ENCODE results near the gene BAX.

BAX gene

GRCh38 chr19:48968179-48968661, 13.5 kb downstream of the BAX start:
- no peaks in the 10 kb centered on the region for H3K9me3 ChIP-seq (ENCODE audit: control extremely low read depth in 1 of 5, control insufficient read depth in 4 of 5, insufficient read depth in 2 of 5, low read depth in 1 of 5, low read length in 4 of 5)
- peaks cover 14 to 49% (median 35%) of the 10 kb centered on the region in 4 experiments for H3K36me3 ChIP-seq (ENCODE audit: control insufficient read depth in 4 of 4, insufficient read depth in 4 of 4, low read length in 3 of 4)
- peaks cover 13 to 40% (median 36%) of the 10 kb centered on the region in 4 experiments for H3K4me1 ChIP-seq (ENCODE audit: control extremely low read depth in 1 of 4, control insufficient read depth in 4 of 4, insufficient read depth in 4 of 4, low read length in 3 of 4)
- WGBS (ENCODE audit: insufficient coverage) = 95% methylated on average over 3 of the region's 4 CpGs
- no peak overlapping the region for H3K4me3 ChIP-seq (ENCODE audit: control insufficient read depth in 1 of 7, extremely low read depth in 1 of 7, insufficient read depth in 4 of 7, low read depth in 2 of 7, low read length in 6 of 7)
- peak in 2 of 3 donors; percentile 29 to 40 for DNase-seq
- H3K27ac ChIP-seq (ENCODE audit: insufficient read depth in 1 of 2, low read depth in 1 of 2, low read length in 2 of 2, poor library complexity in 1 of 2, severe bottlenecking in 2 of 2) = no peak overlapping the region
- CTCF ChIA-PET = interaction anchor here (0.7 to 1.3 kb wide), 6 partner anchors 8 to 180 kb away, joined by 3 to 5 read pairs (median 3); partner anchors contain the start of genes GYS1 and RUVBL2
- POLR2A ChIA-PET = interaction anchor here (0.6 to 1.3 kb wide), 4 partner anchors 25 to 95 kb away, joined by 3 read pairs; partner anchors contain the start of genes GYS1, NUCB1 and RUVBL2
- no peaks in the 10 kb centered on the region for H3K27me3 ChIP-seq (replicated peaks in 2 of 5; ENCODE audit: control insufficient read depth in 4 of 5, insufficient read depth in 5 of 5, low read length in 4 of 5)

GRCh38 chr19:48968813-48969218, 14.1 kb downstream of the BAX start:
- H3K4me3 ChIP-seq (ENCODE audit: control insufficient read depth in 1 of 7, extremely low read depth in 1 of 7, insufficient read depth in 4 of 7, low read depth in 2 of 7, low read length in 6 of 7) = no peak overlapping the region
- ChIA-PET CTCF (interaction anchor here (2.3 kb wide), 1 partner anchor 24 kb away, joined by 7 read pairs; the partner anchor contains the start of genes GYS1 and RUVBL2), POLR2A (no interaction called here)
- no peak for DNase-seq
- H3K36me3 ChIP-seq (ENCODE audit: control insufficient read depth in 4 of 4, insufficient read depth in 4 of 4, low read length in 3 of 4) = peaks cover 14 to 51% (median 37%) of the 10 kb centered on the region in 4 experiments
- 98% methylated on average over 15 of the region's 15 CpGs for WGBS (ENCODE audit: insufficient coverage)
- H3K27ac ChIP-seq (ENCODE audit: insufficient read depth in 1 of 2, low read depth in 1 of 2, low read length in 2 of 2, poor library complexity in 1 of 2, severe bottlenecking in 2 of 2) = no peak overlapping the region
- H3K27me3 ChIP-seq (replicated peaks in 2 of 5; ENCODE audit: control insufficient read depth in 4 of 5, insufficient read depth in 5 of 5, low read length in 4 of 5) = no peaks in the 10 kb centered on the region
- H3K4me1 ChIP-seq (ENCODE audit: control extremely low read depth in 1 of 4, control insufficient read depth in 4 of 4, insufficient read depth in 4 of 4, low read length in 3 of 4) = peaks cover 9 to 35% (median 30%) of the 10 kb centered on the region in 4 experiments
- H3K9me3 ChIP-seq (ENCODE audit: control extremely low read depth in 1 of 5, control insufficient read depth in 4 of 5, insufficient read depth in 2 of 5, low read depth in 1 of 5, low read length in 4 of 5) = no peaks in the 10 kb centered on the region

- Histone ChIP-seq H3K4me3 (ENCODE audit: control insufficient read depth in 1 of 7, extremely low read depth in 1 of 7, insufficient read depth in 4 of 7, low read depth in 2 of 7, low read length in 6 of 7) (no peak overlapping the region), H3K4me1 (ENCODE audit: control extremely low read depth in 1 of 4, control insufficient read depth in 4 of 4, insufficient read depth in 4 of 4, low read length in 3 of 4) (peaks cover 6 to 28% (median 23%) of the 10 kb centered on the region in 4 experiments), H3K9me3 (ENCODE audit: control extremely low read depth in 1 of 5, control insufficient read depth in 4 of 5, insufficient read depth in 2 of 5, low read depth in 1 of 5, low read length in 4 of 5) (no peaks in the 10 kb centered on the region), H3K27ac (ENCODE audit: insufficient read depth in 1 of 2, low read depth in 1 of 2, low read length in 2 of 2, poor library complexity in 1 of 2, severe bottlenecking in 2 of 2) (no peak overlapping the region), H3K36me3 (ENCODE audit: control insufficient read depth in 4 of 4, insufficient read depth in 4 of 4, low read length in 3 of 4) (peaks cover 14 to 58% (median 44%) of the 10 kb centered on the region in 4 experiments), H3K27me3 (replicated peaks in 2 of 5; ENCODE audit: control insufficient read depth in 4 of 5, insufficient read depth in 5 of 5, low read length in 4 of 5) (no peaks in the 10 kb centered on the region)
- DNase-seq = peak; percentile 52 to 71 (median 66)
- ChIA-PET POLR2A (no interaction called here), CTCF (interaction anchor here (0.6 to 3.0 kb wide), 16 partner anchors 7 to 182 kb away, joined by 3 to 17 read pairs (median 4); partner anchors contain the start of genes DHDH, GYS1, HSD17B14 and RUVBL2)
- 96% methylated on average over 41 of the region's 45 CpGs for WGBS (ENCODE audit: insufficient coverage)
Observed at GRCh38 chr19:48969276-48970138, 14.8 kb downstream of the BAX start.

- H3K36me3 ChIP-seq (ENCODE audit: control insufficient read depth in 4 of 4, insufficient read depth in 4 of 4, low read length in 3 of 4) = peaks cover 14 to 60% (median 45%) of the 10 kb centered on the region in 4 experiments
- CTCF ChIA-PET = interaction anchor here (0.6 to 3.0 kb wide), 25 partner anchors 8 to 182 kb away, joined by 3 to 17 read pairs (median 4); partner anchors contain the start of genes DHDH, GYS1, HSD17B14 and RUVBL2
- no peak for DNase-seq
- H3K27ac ChIP-seq (ENCODE audit: insufficient read depth in 1 of 2, low read depth in 1 of 2, low read length in 2 of 2, poor library complexity in 1 of 2, severe bottlenecking in 2 of 2) = no peak overlapping the region
- 95% methylated on average over 17 of the region's 23 CpGs for WGBS (ENCODE audit: insufficient coverage)
- no peak overlapping the region for H3K4me3 ChIP-seq (ENCODE audit: control insufficient read depth in 1 of 7, extremely low read depth in 1 of 7, insufficient read depth in 4 of 7, low read depth in 2 of 7, low read length in 6 of 7)
- H3K9me3 ChIP-seq (ENCODE audit: control extremely low read depth in 1 of 5, control insufficient read depth in 4 of 5, insufficient read depth in 2 of 5, low read depth in 1 of 5, low read length in 4 of 5) = no peaks in the 10 kb centered on the region
- peaks cover 6 to 24% (median 20%) of the 10 kb centered on the region in 4 experiments for H3K4me1 ChIP-seq (ENCODE audit: control extremely low read depth in 1 of 4, control insufficient read depth in 4 of 4, insufficient read depth in 4 of 4, low read length in 3 of 4)
- H3K27me3 ChIP-seq (replicated peaks in 2 of 5; ENCODE audit: control insufficient read depth in 4 of 5, insufficient read depth in 5 of 5, low read length in 4 of 5) = no peaks in the 10 kb centered on the region
- POLR2A ChIA-PET = interaction anchor here (0.7 to 1.2 kb wide), 7 partner anchors 16 to 324 kb away, joined by 3 to 10 read pairs (median 4); partner anchors contain the start of gene BAX
Observed at GRCh38 chr19:48970139-48970766, 15.6 kb downstream of the BAX start.

- ChIA-PET CTCF (interaction anchor here (0.7 to 3.0 kb wide), 22 partner anchors 9 to 183 kb away, joined by 3 to 17 read pairs (median 4); partner anchors contain the start of genes DHDH, GYS1 and RUVBL2), POLR2A (interaction anchor here (0.7 to 1.2 kb wide), 7 partner anchors 16 to 324 kb away, joined by 3 to 10 read pairs (median 4); partner anchors contain the start of gene BAX)
- Histone ChIP-seq H3K4me3 (ENCODE audit: control insufficient read depth in 1 of 7, extremely low read depth in 1 of 7, insufficient read depth in 4 of 7, low read depth in 2 of 7, low read length in 6 of 7) (no peak overlapping the region), H3K27me3 (replicated peaks in 2 of 5; ENCODE audit: control insufficient read depth in 4 of 5, insufficient read depth in 5 of 5, low read length in 4 of 5) (no peaks in the 10 kb centered on the region), H3K9me3 (ENCODE audit: control extremely low read depth in 1 of 5, control insufficient read depth in 4 of 5, insufficient read depth in 2 of 5, low read depth in 1 of 5, low read length in 4 of 5) (no peaks in the 10 kb centered on the region), H3K4me1 (ENCODE audit: control extremely low read depth in 1 of 4, control insufficient read depth in 4 of 4, insufficient read depth in 4 of 4, low read length in 3 of 4) (peaks cover 5 to 24% (median 16%) of the 10 kb centered on the region in 4 experiments), H3K27ac (ENCODE audit: insufficient read depth in 1 of 2, low read depth in 1 of 2, low read length in 2 of 2, poor library complexity in 1 of 2, severe bottlenecking in 2 of 2) (no peak overlapping the region), H3K36me3 (ENCODE audit: control insufficient read depth in 4 of 4, insufficient read depth in 4 of 4, low read length in 3 of 4) (peaks cover 14 to 57% (median 45%) of the 10 kb centered on the region in 4 experiments)
- 18% methylated on average over 10 of the region's 19 CpGs for WGBS (ENCODE audit: insufficient coverage)
- DNase-seq = peak; percentile 87 to 94 (median 89)
Observed at GRCh38 chr19:48970923-48971395, 16.3 kb downstream of the BAX start.

GRCh38 chr19:48975947-48976847, 21.5 kb downstream of the BAX start:
- ChIA-PET CTCF (interaction anchor here (0.6 to 3.4 kb wide), 5 partner anchors 9 to 134 kb away, joined by 3 to 19 read pairs (median 5); partner anchors contain the start of genes GYS1 and RUVBL2), POLR2A (interaction anchor here (0.7 kb wide), 1 partner anchor 17 kb away, joined by 4 read pairs; the partner anchor contains the start of gene GYS1)
- 94% methylated on average over 9 of the region's 13 CpGs for WGBS (ENCODE audit: insufficient coverage)
- H3K36me3 ChIP-seq (ENCODE audit: control insufficient read depth in 4 of 4, insufficient read depth in 4 of 4, low read length in 3 of 4) = peaks cover 0 to 33% (median 22%) of the 10 kb centered on the region in 4 experiments
- no peaks in the 10 kb centered on the region for H3K9me3 ChIP-seq (ENCODE audit: control extremely low read depth in 1 of 5, control insufficient read depth in 4 of 5, insufficient read depth in 2 of 5, low read depth in 1 of 5, low read length in 4 of 5)
- no peaks in the 10 kb centered on the region for H3K27me3 ChIP-seq (replicated peaks in 2 of 5; ENCODE audit: control insufficient read depth in 4 of 5, insufficient read depth in 5 of 5, low read length in 4 of 5)
- peak; percentile 57 to 87 (median 82) for DNase-seq
- no peaks in the 10 kb centered on the region for H3K4me1 ChIP-seq (ENCODE audit: control extremely low read depth in 1 of 4, control insufficient read depth in 4 of 4, insufficient read depth in 4 of 4, low read length in 3 of 4)
- H3K4me3 ChIP-seq (ENCODE audit: control insufficient read depth in 1 of 7, extremely low read depth in 1 of 7, insufficient read depth in 4 of 7, low read depth in 2 of 7, low read length in 6 of 7) = no peak overlapping the region
- no peak overlapping the region for H3K27ac ChIP-seq (ENCODE audit: insufficient read depth in 1 of 2, low read depth in 1 of 2, low read length in 2 of 2, poor library complexity in 1 of 2, severe bottlenecking in 2 of 2)

Data from common myeloid progenitor, CD34-positive (primary cell).